HG03280 (cell line): ENCODE results near the gene RAMP3.

Experiments used
- ATAC-seq: cut with Tn5 transposase; IDR thresholded peaks from one replicate; pipeline ENCODE4 v1.9.1; 2021; ENCODE audit warnings: mild to moderate bottlenecking, moderate library complexity; ENCODE audit not compliant: unreplicated experiment

The RAMP3 gene

GRCh38 chr7:45178241-45179225 lies 20.9 kb downstream of the RAMP3 start:
- no peak for ATAC-seq

- ATAC-seq, result no peak
Observed at GRCh38 chr7:45179666-45180065, 22.1 kb downstream of the RAMP3 start.

GRCh38 chr7:45180084-45180986 lies 22.7 kb downstream of the RAMP3 start:
- ATAC-seq, result no peak

- ATAC-seq, result no peak
Observed at GRCh38 chr7:45181286-45181960, 23.8 kb downstream of the RAMP3 start.

GRCh38 chr7:45181991-45182855 lies 24.6 kb downstream of the RAMP3 start:
- ATAC-seq, result no peak

- ATAC-seq, result no peak
Observed at GRCh38 chr7:45182856-45183710, 25.5 kb downstream of the RAMP3 start.

GRCh38 chr7:45183711-45184210 lies 26.2 kb downstream of the RAMP3 start:
- no peak for ATAC-seq

- ATAC-seq, result no peak
Observed at GRCh38 chr7:45184326-45185027, 26.9 kb downstream of the RAMP3 start.

- ATAC-seq, result no peak
Observed at GRCh38 chr7:45185028-45185863, 27.7 kb downstream of the RAMP3 start.

- ATAC-seq, result no peak
Observed at GRCh38 chr7:45185864-45186250, 28.3 kb downstream of the RAMP3 start.

- no peak for ATAC-seq
Observed at GRCh38 chr7:45186261-45186813, 28.7 kb downstream of the RAMP3 start.

GRCh38 chr7:45187089-45187945 lies 29.7 kb downstream of the RAMP3 start:
- no peak for ATAC-seq

GRCh38 chr7:45187946-45188411 lies 30.4 kb downstream of the RAMP3 start:
- no peak for ATAC-seq

GRCh38 chr7:45188736-45189135 lies 31.1 kb downstream of the RAMP3 start:
- ATAC-seq, result no peak

GRCh38 chr7:45189151-45189970 lies 31.8 kb downstream of the RAMP3 start:
- ATAC-seq, result no peak
